Myocyte (in vitro differentiated cells): ENCODE measurements around the gene ROM1. TPM values are rescaled to one million over a fixed set of nuclear protein-coding genes. Genes with fewer than 3 reads are reported as not detected.
"Not testable (repeated sequence)": the region's sequence is repeated elsewhere in the genome, so short reads cannot be mapped to it uniquely, and the experiment has no call there.

Experiments
- DNase-seq: peaks from one replicate; pipeline ENCODE4 v3.0.0-alpha.2; 2012; ENCODE audit warnings: low read depth
- microRNA-seq: library from miRNA; unstranded; fragments of <30 nt; microRNA quantifications from one replicate; pipeline ENCODE4, GENCODE V29; 2016
- total RNA-seq: library from RNA; depleted of rRNA; stranded (reverse); fragments of >200 nt; gene quantifications from 2 replicates; pipeline ENCODE4 v1.2.3, GENCODE V29; 2014

The ROM1 gene
- total RNA-seq, 1 donor from 2014 or later, result 1.5 TPM

GRCh38 chr11:62648185-62648966 is 35.3 kb downstream of the ROM1 start:
- DNase-seq, result no peak

GRCh38 chr11:62648967-62649364 is 35.9 kb downstream of the ROM1 start:
- no peak for DNase-seq

- no peak for DNase-seq
Measured at GRCh38 chr11:62649486-62649885, 36.4 kb downstream of the ROM1 start.

- not testable (repeated sequence) for DNase-seq
Measured at GRCh38 chr11:62650283-62650682, 37.2 kb downstream of the ROM1 start.

GRCh38 chr11:62652161-62653006 is 39.3 kb downstream of the ROM1 start:
- DNase-seq, result no peak

GRCh38 chr11:62654297-62654696 is 41.2 kb downstream of the ROM1 start:
- DNase-seq, result no peak

GRCh38 chr11:62656796-62657429 is 43.9 kb downstream of the ROM1 start:
- no peak for DNase-seq

- no peak for DNase-seq
Measured at GRCh38 chr11:62664405-62665074, 51.5 kb downstream of the ROM1 start.

Small RNA genes within 50 kb of the gene (microRNA-seq; reads per million reads assigned to microRNA genes)
- 0.48 reads per million for gene MIR6747

Other genes with a start within 250 kb of the ROM1 start
- gene SCGB1A1, start 194.2 kb upstream of the ROM1 start, total RNA-seq, result not detected in 2 replicates
- gene AHNAK, start 66.5 kb upstream of the ROM1 start, total RNA-seq, result 141 and 144 TPM in 2 replicates
- gene EEF1G, start 39.4 kb upstream of the ROM1 start, total RNA-seq, result 1,484 and 1,704 TPM in 2 replicates
- 7.5 and 8.1 TPM in 2 replicates for gene TUT1, start 21.7 kb upstream of the ROM1 start, total RNA-seq
- gene MTA2, start 11.4 kb upstream of the ROM1 start, total RNA-seq, result 66.9 and 72.4 TPM in 2 replicates
- gene EML3, start 482 bp upstream of the ROM1 start, total RNA-seq, result 11.3 and 17.6 TPM in 2 replicates
- 52.6 and 59.8 TPM in 2 replicates for gene B3GAT3, start 8.7 kb downstream of the ROM1 start, total RNA-seq
- gene GANAB, start 33.4 kb downstream of the ROM1 start, total RNA-seq, result 168 and 174 TPM in 2 replicates
- 20.6 and 22.4 TPM in 2 replicates for gene INTS5, start 40.0 kb downstream of the ROM1 start, total RNA-seq
- 32.2 and 40.7 TPM in 2 replicates for gene C11orf98, start 52.0 kb downstream of the ROM1 start, total RNA-seq
- 3.2 and 12.4 TPM in 2 replicates for gene CSKMT, start 52.1 kb downstream of the ROM1 start, total RNA-seq
- gene UQCC3, start 58.4 kb downstream of the ROM1 start, total RNA-seq, result 5.7 and 6.3 TPM in 2 replicates
- gene LBHD1, start 59.0 kb downstream of the ROM1 start, total RNA-seq, result 4.5 and 5.0 TPM in 2 replicates
- gene UBXN1, start 65.8 kb downstream of the ROM1 start, total RNA-seq, result 123 and 133 TPM in 2 replicates
- 195 and 219 TPM in 2 replicates for gene LRRN4CL, start 76.3 kb downstream of the ROM1 start, total RNA-seq
- 40.8 and 49.8 TPM in 2 replicates for gene BSCL2, start 94.2 kb downstream of the ROM1 start, total RNA-seq
- not detected in 2 replicates for gene GNG3, start 94.4 kb downstream of the ROM1 start, total RNA-seq
- gene HNRNPUL2, start 114.2 kb downstream of the ROM1 start, total RNA-seq, result 8.0 and 8.6 TPM in 2 replicates
- 19.7 and 30.9 TPM in 2 replicates for gene TTC9C, start 115.2 kb downstream of the ROM1 start, total RNA-seq
- 6.6 TPM in 2 replicates for gene ZBTB3, start 140.9 kb downstream of the ROM1 start, total RNA-seq
- 67.8 and 69.4 TPM in 2 replicates for gene POLR2G, start 148.3 kb downstream of the ROM1 start, total RNA-seq
- 22.1 and 24.9 TPM in 2 replicates for gene TAF6L, start 158.1 kb downstream of the ROM1 start, total RNA-seq
- 30.9 and 52.2 TPM in 2 replicates for gene TMEM179B, start 174.1 kb downstream of the ROM1 start, total RNA-seq
- 23.9 and 33.4 TPM in 2 replicates for gene TMEM223, start 178.7 kb downstream of the ROM1 start, total RNA-seq
- gene NXF1, start 192.2 kb downstream of the ROM1 start, total RNA-seq, result 44.0 and 48.5 TPM in 2 replicates
- gene STX5, start 218.8 kb downstream of the ROM1 start, total RNA-seq, result 25.1 and 27.4 TPM in 2 replicates
- gene TEX54, start 219.6 kb downstream of the ROM1 start, total RNA-seq, result not detected in 2 replicates
- gene WDR74, start 226.3 kb downstream of the ROM1 start, total RNA-seq, result 37.9 and 48.1 TPM in 2 replicates